ENCODE measurements around the gene RPS21.

RPS21 gene

DNA sequence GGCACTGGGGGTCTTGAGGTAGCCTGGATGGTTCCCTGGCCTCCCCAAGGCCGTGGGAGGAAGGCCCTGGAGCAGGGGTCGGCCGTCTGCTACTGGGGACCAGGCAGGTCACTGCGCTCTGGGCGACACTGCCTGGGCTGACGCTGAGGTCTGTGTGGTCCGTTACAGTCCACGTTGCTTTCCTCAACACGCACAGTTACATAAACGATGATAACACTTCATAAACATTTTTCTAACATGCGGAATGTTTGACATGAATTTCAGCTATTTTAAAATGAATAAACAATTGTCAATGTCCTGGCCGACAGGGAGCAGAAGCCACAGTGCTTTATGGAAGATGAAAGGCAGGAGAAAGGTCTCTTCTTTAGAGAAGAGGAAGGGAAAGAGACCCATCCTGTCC lies 50.6 kb downstream of the RPS21 start:
- Histone ChIP-seq H3K9me2 (replicated peaks; ENCODE audit: low read depth, low read length) (no peaks in the 10 kb centered on the region), H3F3A (ENCODE audit: low read depth) (no peaks in the 10 kb centered on the region), H3K27me3 (ENCODE audit: insufficient read depth, low read length, poor library complexity, severe bottlenecking) (no peaks in the 10 kb centered on the region), H3K9ac (ENCODE audit: low read depth, low read length, poor library complexity, severe bottlenecking) (no peak overlapping the region), H3K4me2 (ENCODE audit: low read depth, low read length, poor library complexity, severe bottlenecking) (no peak overlapping the region), H3K4me3 (ENCODE audit: low read length, poor library complexity, severe bottlenecking) (no peak overlapping the region), H3K4me1 (ENCODE audit: insufficient read depth, low read length, poor library complexity, severe bottlenecking) (no peaks in the 10 kb centered on the region), H4K20me1 (ENCODE audit: insufficient read depth, low read length, poor library complexity, severe bottlenecking) (no peaks in the 10 kb centered on the region), H2AFZ (ENCODE audit: low read length) (no peak overlapping the region), H3K79me2 (ENCODE audit: insufficient read depth, low read length) (no peaks in the 10 kb centered on the region), H3K36me3 (ENCODE audit: insufficient read depth, low read length) (no peaks in the 10 kb centered on the region), H3K9me3 (ENCODE audit: insufficient read depth, low read depth, low read length) (no peaks in the 10 kb centered on the region)
- TF ChIP-seq EZH2phosphoT487 (IDR thresholded peaks at IDR 0.05; ENCODE audit: borderline replicate concordance) = no peak
- TF ChIP-seq, protein P1, sequence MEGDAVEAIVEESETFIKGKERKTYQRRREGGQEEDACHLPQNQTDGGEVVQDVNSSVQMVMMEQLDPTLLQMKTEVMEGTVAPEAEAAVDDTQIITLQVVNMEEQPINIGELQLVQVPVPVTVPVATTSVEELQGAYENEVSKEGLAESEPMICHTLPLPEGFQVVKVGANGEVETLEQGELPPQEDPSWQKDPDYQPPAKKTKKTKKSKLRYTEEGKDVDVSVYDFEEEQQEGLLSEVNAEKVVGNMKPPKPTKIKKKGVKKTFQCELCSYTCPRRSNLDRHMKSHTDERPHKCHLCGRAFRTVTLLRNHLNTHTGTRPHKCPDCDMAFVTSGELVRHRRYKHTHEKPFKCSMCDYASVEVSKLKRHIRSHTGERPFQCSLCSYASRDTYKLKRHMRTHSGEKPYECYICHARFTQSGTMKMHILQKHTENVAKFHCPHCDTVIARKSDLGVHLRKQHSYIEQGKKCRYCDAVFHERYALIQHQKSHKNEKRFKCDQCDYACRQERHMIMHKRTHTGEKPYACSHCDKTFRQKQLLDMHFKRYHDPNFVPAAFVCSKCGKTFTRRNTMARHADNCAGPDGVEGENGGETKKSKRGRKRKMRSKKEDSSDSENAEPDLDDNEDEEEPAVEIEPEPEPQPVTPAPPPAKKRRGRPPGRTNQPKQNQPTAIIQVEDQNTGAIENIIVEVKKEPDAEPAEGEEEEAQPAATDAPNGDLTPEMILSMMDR (conservative IDR thresholded peaks at IDR 0.05; ENCODE audit: low read length) = no peak

DNA sequence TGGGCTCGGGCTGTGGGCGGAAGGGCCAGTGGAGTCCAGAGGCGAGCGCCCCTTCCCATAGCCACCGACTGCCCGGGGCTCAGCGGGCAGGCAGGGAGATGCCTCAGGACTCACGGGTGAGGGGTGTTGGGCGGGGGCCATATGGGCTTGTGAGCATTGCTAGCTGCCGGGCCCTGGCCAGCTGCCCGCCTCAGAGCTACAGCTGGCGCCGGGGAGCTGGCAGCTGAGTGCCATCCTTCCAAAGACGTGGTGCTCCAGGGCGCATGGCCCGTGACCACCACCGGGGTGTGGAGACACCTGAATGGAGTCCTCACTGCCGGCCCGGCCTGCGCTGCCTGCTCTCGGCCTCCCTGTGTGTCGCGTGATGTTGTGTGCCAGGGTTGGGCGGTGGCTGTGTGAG lies 51.0 kb downstream of the RPS21 start:
- Histone ChIP-seq H3K9ac (ENCODE audit: low read depth, low read length, poor library complexity, severe bottlenecking) (no peak overlapping the region), H3K4me2 (ENCODE audit: low read depth, low read length, poor library complexity, severe bottlenecking) (no peak overlapping the region), H3K9me2 (replicated peaks; ENCODE audit: low read depth, low read length) (no peaks in the 10 kb centered on the region), H3K27me3 (ENCODE audit: insufficient read depth, low read length, poor library complexity, severe bottlenecking) (no peaks in the 10 kb centered on the region), H3K79me2 (ENCODE audit: insufficient read depth, low read length) (no peaks in the 10 kb centered on the region), H3K4me3 (ENCODE audit: low read length, poor library complexity, severe bottlenecking) (no peak overlapping the region), H3K4me1 (ENCODE audit: insufficient read depth, low read length, poor library complexity, severe bottlenecking) (no peaks in the 10 kb centered on the region), H3K36me3 (ENCODE audit: insufficient read depth, low read length) (no peaks in the 10 kb centered on the region), H3F3A (ENCODE audit: low read depth) (no peaks in the 10 kb centered on the region), H2AFZ (ENCODE audit: low read length) (no peak overlapping the region), H4K20me1 (ENCODE audit: insufficient read depth, low read length, poor library complexity, severe bottlenecking) (no peaks in the 10 kb centered on the region), H3K9me3 (ENCODE audit: insufficient read depth, low read depth, low read length) (no peaks in the 10 kb centered on the region)
- TF ChIP-seq, protein P1 (conservative IDR thresholded peaks at IDR 0.05; ENCODE audit: low read length) = no peak
- TF ChIP-seq EZH2phosphoT487 (IDR thresholded peaks at IDR 0.05; ENCODE audit: borderline replicate concordance) = no peak

Data from Loucy (cell line).